GM18520 (cell line): ENCODE measurements around the gene LYRM4.

Source experiments
- ATAC-seq: cut with Tn5 transposase; IDR thresholded peaks from one replicate; pipeline ENCODE4 v1.9.1; 2021; ENCODE audit not compliant: unreplicated experiment

LYRM4 gene

DNA sequence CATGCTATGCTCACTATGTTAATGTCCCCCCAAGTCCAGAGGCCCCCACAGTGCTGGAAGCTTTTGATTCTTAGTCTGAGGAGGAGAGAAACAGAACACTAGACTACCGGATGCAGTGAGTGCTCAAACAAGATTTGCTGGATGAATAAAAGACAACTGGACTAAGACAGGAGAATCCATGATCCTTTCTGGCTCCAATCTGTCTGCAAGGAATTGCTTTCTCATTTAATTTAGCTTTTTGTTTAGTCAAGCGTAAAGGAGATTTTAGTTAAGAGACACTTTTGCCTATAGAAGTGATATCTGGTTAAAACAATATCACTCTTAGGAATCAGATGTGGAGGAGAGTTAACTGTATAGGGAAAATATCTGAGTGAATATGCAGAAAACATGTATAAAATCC is 13.5 kb downstream of the LYRM4 start:
- ATAC-seq = no peak

DNA sequence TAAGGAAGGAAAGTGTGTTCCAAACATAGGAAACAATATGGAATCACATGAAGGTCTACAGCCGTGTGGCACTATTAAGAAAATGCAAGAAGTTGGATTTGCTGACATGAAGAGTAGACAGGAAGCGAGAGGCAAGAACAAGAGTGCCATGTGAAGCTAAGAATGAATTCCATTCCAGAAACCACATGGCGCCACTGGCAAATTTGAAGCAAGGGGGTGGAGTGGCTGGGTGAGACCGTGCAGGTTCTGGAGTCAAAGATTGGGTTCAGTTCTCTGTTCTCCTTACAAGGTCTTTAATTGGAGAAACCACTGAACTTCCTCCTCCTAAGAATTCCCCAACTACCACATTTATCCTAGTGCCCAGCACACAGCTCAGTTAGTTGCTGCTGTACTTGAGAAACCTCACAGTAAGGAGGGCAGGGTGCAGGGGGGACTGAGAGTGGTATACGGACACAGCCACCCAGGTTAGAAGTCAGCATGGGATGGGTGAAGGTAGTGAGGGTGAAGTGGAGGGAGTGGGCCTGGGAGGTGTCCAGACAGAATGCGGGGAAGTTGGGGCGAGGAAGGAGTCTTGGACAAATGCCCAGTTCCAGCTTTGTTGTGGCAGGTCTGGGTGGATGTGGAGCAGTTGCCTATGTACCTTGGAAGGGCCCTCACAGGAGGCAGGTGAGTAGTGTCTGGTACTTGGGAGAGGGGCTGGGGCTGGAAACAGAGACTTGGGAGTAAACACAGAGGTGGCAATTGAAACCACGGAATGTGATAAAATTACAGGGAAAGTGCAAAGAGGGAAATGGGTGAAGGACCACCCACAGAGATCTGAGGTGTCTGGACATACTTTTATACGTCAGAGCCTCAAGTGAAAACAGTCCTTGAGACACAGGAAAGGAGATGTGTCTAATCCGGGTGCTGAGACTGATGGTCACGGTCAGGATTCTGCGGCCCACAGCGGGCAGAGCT is 14.3 kb downstream of the LYRM4 start:
- ATAC-seq = no peak

DNA sequence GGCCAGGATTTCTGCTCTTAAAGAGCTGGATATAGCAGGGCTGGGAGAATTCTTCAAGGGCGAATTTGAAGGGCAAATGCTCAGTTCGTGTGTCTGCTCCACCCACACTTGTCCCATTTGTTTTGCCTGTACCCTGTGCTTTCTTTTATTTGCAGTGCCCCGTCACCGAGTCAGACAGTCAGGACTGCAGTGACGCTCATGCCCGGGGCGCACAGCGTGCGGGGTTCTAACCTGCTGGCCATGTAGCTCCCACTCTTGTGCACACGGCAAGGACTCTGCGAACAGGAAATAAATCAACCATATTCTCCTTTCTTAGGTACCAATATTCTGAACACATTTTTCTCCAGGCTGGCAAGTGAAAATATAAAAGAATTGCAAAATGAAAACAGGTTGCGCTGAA is 17.7 kb downstream of the LYRM4 start:
- ATAC-seq = no peak

DNA sequence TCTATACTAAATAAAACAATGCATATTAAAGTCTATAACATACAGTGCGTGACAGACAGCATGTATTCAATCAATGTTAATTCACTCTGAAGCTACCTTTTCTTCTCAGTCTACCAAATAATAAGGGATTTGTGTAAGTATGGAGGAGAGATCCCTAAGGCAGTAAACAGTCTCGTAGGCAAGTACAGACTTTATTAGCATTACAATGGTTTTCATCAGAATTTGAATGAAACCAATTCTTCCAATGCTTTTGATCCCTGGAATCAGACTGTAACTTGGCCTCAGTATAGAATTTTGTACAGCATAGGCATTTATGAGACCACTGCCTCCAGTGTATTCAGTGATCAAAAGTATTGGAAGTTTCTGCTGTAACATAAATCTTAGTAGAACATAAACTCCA is 19.5 kb downstream of the LYRM4 start:
- no peak for ATAC-seq

DNA sequence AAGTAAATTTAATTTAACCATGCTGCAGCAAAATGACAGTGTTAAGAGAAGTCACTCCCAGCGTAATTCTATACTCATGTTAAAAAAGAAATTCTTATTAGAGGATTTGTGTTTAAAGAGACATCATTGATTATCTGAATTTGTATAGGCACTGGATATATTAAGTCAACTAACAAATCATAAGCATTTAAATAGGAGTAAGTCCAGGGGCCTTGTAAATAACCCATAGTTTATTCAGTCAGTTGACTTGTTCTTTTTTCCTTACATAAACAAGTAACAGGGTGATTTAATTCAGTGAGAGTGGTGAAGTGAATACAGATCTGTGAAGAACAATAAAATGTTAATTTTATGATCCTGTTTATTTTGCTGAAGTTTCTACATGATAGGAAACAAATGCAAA is 22.4 kb downstream of the LYRM4 start:
- no peak for ATAC-seq

DNA sequence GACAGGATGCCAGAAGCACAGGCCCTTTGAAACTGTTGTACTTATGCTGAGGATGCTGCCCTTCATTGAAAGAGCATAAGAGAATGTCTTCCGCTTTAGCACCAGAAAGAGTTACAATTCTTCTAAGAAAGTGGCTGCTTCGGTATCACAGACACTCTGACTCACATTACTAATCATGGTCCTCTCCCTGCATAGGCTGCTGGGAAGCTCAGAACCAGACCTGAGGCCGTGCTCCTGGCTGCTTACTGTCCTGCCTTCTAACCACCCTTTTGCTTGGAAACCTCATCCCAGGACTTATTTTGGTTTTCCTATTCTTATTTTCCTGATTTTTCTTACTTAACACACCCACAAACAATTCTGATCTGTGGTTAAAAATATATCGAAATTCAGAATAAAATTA is 22.9 kb downstream of the LYRM4 start:
- ATAC-seq = no peak

DNA sequence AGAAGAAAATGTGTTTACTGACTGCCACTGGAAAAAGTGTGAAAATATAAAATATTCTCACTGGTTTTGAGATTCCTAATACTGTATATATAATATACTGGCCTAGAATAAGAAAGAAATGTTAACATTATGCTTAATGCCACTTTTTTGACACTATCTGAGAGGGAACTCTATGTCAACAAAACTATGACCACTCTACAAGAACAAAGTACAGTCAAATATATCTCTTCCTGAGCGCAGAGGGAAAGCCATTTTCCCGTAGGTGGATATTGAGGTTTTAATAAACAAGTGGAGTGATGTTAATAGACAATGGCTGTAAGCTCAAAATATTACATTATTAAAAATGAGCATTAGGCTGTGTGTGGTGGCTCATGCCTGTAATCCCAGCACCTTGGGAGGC is 24.9 kb downstream of the LYRM4 start:
- ATAC-seq = no peak

GRCh38 chr6:5234874-5235273 is 25.9 kb downstream of the LYRM4 start:
- no peak for ATAC-seq

DNA sequence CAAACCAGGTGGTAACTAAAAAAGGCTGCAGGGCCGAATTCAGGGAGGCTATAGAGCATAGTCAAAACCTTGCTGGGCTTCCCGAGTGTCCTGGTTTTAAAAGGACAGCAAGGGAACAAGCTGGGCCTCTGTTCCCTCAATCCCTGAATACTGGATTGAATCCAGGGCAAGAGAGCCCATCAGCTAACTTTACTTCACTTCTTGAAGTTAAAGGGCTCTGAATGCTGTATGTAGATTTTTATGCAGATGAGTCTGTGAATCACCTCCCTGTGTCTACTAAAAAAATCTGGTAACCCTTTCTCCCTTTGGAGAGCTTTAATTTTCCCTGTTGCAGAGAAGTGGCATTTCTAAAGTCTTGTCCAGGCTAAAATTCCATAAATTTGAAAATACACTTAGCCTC is 29.5 kb downstream of the LYRM4 start:
- ATAC-seq = no peak

- ATAC-seq = no peak
Observed at GRCh38 chr6:5230081-5230480, 30.7 kb downstream of the LYRM4 start.

DNA sequence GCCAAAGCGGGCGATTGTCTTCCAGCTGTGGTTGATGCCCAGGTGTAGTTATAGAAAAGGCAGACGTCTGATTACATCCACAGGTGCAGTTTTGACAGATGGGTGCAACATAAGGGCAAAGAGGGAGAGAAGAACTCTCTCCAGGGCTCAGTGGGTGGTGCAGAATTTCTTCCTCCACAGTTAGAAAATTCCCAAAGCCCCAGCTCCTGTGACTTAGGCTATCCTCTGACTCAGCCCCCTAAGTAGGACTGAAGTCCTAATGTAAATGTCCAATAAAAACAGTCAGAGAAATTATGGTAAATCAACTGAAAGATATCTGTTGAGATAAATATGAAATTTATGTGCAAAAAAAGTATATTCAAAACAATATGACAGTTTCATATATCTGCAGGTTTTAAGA is 31.4 kb downstream of the LYRM4 start:
- ATAC-seq = no peak

DNA sequence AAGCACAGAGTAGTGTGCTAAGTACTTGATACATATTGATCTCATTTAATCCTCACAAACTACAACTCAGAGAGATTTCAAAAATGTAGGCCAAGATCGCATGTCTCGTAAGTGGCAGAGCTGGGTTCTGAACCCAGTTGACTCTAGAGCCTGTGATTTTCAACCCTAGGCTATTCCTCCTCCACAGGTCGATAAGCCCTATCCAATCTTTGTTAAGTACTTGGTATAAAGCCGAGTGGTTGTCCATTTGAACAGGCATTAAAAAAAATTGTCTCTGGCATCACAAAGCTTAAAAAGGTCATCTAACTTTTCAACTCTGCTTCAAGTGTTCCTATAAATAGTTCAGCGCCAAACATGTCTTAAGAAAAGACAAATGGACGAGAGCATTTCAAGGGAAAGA is 37.4 kb downstream of the LYRM4 start:
- no peak for ATAC-seq

DNA sequence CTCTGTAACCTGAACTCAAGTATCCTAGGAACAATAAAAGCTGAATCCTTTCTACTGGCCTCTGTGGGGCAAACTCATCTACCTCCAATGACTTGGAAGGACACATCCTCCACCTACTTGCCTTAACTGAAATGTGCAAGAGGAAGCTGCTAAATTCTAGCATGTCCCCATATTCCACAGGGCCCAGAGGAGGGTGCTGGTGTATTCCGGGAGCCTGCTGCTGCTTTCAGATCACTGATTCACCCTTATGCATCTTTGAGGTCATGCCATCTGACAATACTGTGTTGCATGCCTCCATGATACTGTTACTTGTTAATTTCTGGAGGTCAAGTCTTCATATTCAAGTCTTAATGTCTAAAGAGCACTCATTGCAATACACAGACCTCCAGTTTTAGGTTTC is 40.3 kb downstream of the LYRM4 start:
- ATAC-seq = no peak

DNA sequence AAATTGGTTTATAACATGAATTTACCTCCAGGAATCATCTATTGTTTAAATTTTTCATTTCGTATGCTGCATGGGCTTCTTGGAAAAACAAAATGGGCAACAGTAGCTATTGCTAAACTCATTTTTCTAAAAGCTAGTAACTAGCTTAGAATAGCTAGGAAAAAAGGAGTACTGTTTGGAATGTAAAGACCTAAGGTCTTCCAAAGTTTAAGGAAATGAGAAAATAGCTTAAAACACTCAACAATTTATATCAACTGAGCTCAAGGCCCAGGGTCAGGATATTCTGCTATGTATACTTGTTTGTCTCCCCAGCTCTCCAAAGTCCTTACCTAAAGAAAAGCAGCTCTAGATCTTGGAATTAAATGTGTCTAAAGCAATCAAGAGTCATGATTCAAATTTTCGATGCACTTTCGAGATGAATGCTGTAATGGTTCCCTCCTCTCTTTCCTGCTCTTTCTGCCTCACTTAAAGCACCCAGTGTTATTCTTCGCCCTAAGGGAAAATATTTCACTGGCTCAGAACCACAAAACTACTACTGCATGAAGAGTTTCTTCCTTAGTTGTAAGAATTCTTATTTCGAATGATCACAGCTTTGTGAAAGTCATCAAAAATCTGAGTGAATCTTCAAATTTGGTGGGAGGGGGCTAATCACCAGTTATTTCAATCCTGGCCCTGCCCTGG is 41.6 kb downstream of the LYRM4 start:
- no peak for ATAC-seq

DNA sequence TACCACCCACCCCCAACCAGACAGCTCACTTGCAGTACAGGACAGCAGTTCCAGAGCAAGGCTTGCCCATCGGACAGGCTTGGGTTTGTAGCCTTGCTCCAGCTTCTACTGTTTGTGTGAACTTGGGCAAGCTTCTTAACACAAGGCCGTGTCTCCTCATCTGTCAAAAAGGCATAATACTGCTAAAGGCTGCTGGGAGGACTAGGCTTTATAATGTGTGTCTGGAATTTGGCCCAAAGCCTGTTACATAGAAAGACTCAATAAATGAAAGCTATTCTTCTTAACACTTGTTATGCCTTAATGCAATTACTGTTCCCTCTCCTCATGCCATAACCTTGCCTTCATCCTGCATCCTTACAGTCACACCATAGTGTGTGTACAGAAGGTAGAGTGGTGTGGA is 43.4 kb downstream of the LYRM4 start:
- ATAC-seq = no peak

GRCh38 chr6:5215799-5216198 is 45.0 kb downstream of the LYRM4 start:
- no peak for ATAC-seq

DNA sequence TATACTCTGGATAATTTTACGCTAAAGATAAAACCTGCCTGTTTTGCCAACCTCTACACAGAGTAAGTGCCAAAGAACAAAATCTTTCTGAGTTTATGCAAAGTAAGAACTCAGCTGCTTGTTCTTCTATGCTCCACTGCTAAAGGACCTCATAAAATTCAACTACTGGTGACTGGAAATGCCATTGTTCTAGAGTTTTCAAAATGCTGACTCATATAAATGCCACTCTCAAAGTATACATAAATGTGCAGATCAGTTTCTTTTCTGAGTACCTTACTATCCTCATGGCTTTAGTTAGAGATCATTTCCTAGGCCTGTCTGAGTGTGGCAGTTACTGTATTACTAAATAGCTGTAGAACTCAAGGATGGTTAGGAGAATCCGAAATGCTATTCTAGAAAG is 45.6 kb downstream of the LYRM4 start:
- no peak for ATAC-seq

- ATAC-seq = no peak
Observed at GRCh38 chr6:5214570-5215052, 46.1 kb downstream of the LYRM4 start.

DNA sequence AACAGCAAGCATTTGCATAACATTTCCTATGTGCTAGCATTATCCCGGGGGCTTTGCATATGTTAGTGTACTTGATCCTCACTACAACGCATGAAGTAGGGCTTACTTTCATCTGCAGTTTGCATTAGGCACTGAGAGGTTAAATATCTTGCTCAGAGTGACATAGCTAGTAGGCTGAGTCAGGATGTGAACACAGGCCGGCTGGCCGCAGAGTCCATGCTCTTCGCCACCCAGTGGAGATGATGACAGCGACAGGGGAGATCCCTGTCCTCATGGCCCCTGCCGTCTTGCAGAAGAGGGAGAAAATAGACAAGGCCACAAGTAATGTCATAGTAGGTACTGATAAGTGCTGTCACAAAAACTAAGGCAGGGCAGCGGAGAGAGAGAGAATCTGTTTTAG is 46.9 kb downstream of the LYRM4 start:
- no peak for ATAC-seq

GRCh38 chr6:5211492-5211891 is 49.3 kb downstream of the LYRM4 start:
- no peak for ATAC-seq

- no peak for ATAC-seq
Observed at GRCh38 chr6:5208471-5208971, 52.2 kb downstream of the LYRM4 start.

DNA sequence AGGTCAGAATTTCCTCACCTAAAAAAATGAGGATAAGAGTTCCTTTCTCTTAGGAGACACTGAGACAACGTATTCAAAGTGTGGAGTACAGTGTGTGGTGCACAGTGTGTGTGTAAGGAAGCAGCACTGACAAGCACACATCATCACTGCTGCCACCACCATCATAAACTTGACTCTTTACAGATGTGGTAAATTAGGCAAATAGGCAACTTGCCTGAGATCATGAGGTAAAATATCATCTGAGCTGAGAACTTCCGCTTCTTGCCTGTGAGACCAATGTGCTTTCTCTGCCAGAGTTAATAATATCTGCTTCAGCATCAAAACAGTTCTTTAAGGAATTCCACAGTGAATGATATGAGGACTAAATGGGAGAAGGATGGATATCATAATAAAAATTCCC is 52.7 kb downstream of the LYRM4 start:
- no peak for ATAC-seq
